Measurements from ENCODE around the gene CTNNBL1.
A peak's percentile ranks its signal among the peaks of the same experiment; 100 is the strongest.

The CTNNBL1 gene

DNA sequence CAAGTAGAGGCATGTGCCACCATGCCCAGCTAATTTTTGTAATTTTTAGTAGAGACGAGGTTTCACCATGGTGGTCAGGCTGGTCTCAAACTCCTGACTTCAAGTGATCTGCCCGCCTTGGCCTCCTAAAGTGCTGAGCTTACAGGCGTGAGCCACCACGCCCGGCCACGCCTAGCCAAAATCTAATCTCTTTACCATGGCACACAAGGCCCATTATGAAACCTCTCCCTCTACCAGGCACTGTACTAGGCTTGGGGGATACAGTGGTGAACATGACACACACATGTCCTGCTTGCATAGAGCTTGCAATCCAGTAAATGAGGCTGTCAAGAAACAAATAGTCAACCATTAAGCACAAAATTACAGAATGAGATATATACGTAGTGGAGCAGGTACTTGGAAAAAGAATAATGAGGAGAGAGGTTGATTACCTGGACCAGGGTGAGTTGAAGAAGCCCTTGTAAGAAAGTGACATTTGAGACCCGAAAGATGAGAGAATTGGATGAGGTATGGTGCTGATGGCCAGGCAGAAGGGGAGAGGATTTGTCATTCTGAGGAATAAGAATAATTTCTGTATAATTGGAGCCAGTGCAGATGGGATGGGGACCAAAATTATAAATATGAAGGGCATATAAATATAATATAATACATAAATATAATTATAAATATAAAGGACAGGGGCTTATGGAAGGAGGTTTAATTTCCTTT, 1.2 kb upstream of the CTNNBL1 start:
- no peak for ATAC-seq (ENCODE audit: low read depth)
- H3K9me3 ChIP-seq (ENCODE audit: severe bottlenecking), result no peaks in the 10 kb centered on the region

DNA sequence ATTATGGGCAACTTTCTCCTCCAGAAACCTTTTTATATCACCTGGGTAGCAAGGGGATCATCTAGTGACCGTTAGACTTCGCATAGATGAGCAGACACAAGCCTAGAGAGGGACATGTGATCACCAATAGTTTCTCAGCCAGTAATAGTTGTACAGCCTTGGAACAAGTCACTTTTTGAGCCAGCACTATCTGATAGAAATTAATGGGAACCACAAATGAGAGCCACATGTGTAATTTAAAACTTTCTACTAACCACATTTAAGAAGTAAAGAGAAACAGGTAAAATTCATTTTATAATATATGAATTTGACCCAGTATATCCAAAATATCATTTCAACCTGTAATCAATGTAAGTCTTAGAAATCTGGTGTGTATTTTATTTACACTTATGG, 592 bp upstream of the CTNNBL1 start:
- no peak for DNase-seq (ENCODE audit: low spot score)
- no peak overlapping the region for H3K27ac ChIP-seq (ENCODE audit: poor library complexity, severe bottlenecking)

More for the DNA sequence above, 1.2 kb upstream of the CTNNBL1 start:
- Histone ChIP-seq H3K36me3 (ENCODE audit: low read depth) (peaks cover 24% of the 10 kb centered on the region), H3K27me3 (ENCODE audit: insufficient read depth, poor library complexity, severe bottlenecking) (no peaks in the 10 kb centered on the region), H3K4me3 (ENCODE audit: severe bottlenecking) (no peak overlapping the region), H3K4me1 (ENCODE audit: insufficient read depth, poor library complexity, severe bottlenecking) (peaks cover 13% of the 10 kb centered on the region), H3K27ac (ENCODE audit: poor library complexity, severe bottlenecking) (no peak overlapping the region)
- TF ChIP-seq, protein P1, sequence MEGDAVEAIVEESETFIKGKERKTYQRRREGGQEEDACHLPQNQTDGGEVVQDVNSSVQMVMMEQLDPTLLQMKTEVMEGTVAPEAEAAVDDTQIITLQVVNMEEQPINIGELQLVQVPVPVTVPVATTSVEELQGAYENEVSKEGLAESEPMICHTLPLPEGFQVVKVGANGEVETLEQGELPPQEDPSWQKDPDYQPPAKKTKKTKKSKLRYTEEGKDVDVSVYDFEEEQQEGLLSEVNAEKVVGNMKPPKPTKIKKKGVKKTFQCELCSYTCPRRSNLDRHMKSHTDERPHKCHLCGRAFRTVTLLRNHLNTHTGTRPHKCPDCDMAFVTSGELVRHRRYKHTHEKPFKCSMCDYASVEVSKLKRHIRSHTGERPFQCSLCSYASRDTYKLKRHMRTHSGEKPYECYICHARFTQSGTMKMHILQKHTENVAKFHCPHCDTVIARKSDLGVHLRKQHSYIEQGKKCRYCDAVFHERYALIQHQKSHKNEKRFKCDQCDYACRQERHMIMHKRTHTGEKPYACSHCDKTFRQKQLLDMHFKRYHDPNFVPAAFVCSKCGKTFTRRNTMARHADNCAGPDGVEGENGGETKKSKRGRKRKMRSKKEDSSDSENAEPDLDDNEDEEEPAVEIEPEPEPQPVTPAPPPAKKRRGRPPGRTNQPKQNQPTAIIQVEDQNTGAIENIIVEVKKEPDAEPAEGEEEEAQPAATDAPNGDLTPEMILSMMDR (IDR thresholded peaks at IDR 0.05; ENCODE audit: poor library complexity, severe bottlenecking), result no peak
- peak; percentile 56 for DNase-seq (ENCODE audit: low spot score)

DNA sequence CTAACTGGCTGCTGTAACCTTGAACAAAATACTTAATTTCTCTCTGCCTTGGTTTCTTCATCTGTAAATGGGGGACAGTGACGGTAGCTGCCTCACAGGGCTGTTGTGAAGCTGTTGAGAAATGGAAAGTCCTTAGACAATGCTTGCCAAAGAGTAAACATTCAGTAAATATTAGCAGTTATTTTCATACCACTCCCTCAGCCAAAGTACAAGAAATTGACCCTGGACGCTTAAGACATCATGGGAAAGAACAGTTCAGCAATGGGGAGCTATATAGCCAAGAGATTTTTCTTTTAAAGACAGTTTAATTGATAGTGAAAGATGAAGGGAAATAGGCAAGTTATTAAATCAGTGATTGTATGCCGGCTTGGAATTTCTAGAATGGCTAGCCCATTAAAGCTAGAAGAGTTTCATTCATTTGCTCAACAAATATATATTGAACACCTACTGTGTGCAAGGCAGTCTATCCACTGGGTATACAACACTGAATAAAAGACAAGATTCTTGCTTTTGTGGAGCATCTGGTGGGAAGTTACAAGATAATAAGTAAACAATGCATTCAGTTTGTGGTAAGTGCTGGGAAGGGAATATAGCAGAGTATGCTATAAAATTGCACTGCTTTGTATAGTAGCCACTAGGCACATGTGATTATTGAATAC, 2.0 kb downstream of the CTNNBL1 start:
- DNase-seq (ENCODE audit: low spot score) (no peak), ATAC-seq (ENCODE audit: low read depth) (no peak)
- Histone ChIP-seq H3K4me3 (ENCODE audit: severe bottlenecking) (no peak overlapping the region), H3K27me3 (ENCODE audit: insufficient read depth, poor library complexity, severe bottlenecking) (no peaks in the 10 kb centered on the region), H3K36me3 (ENCODE audit: low read depth) (peaks cover 27% of the 10 kb centered on the region), H3K27ac (ENCODE audit: poor library complexity, severe bottlenecking) (no peak overlapping the region), H3K9me3 (ENCODE audit: severe bottlenecking) (no peaks in the 10 kb centered on the region), H3K4me1 (ENCODE audit: insufficient read depth, poor library complexity, severe bottlenecking) (peaks cover 9% of the 10 kb centered on the region)
- TF ChIP-seq, protein P1 (IDR thresholded peaks at IDR 0.05; ENCODE audit: poor library complexity, severe bottlenecking), result no peak

More for the DNA sequence above, 592 bp upstream of the CTNNBL1 start:
- ATAC-seq (ENCODE audit: low read depth), result no peak
- peaks cover 9% of the 10 kb centered on the region for H3K4me1 ChIP-seq (ENCODE audit: insufficient read depth, poor library complexity, severe bottlenecking)
- peak overlapping the region; percentile 80 for H3K4me3 ChIP-seq (ENCODE audit: severe bottlenecking)
- peaks cover 27% of the 10 kb centered on the region for H3K36me3 ChIP-seq (ENCODE audit: low read depth)
- H3K9me3 ChIP-seq (ENCODE audit: severe bottlenecking), result no peaks in the 10 kb centered on the region
- TF ChIP-seq, protein P1 (IDR thresholded peaks at IDR 0.05; ENCODE audit: poor library complexity, severe bottlenecking), result no peak
- H3K27me3 ChIP-seq (ENCODE audit: insufficient read depth, poor library complexity, severe bottlenecking), result no peaks in the 10 kb centered on the region

DNA sequence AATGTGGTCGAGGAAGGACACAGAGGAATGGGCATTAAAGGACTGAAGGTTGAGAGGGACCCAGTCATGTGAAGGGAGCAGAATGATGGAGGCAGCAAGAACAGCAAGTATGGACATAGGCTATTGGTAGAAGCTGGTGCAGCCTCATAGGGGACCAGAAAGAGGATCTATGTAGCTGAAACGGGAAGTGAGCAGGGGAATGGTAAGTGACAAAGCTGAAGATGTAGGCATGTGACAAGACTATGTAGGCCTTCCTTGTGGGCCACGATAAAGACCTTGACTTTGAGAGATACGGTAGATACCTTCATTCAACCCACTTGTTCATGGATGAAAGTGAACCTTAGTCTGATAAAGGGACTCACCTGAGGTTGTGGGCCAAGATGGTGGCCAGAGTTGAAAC, 3.5 kb downstream of the CTNNBL1 start:
- Histone ChIP-seq H3K4me1 (ENCODE audit: insufficient read depth, poor library complexity, severe bottlenecking) (peaks cover 18% of the 10 kb centered on the region), H3K27me3 (ENCODE audit: insufficient read depth, poor library complexity, severe bottlenecking) (no peaks in the 10 kb centered on the region), H3K4me3 (ENCODE audit: severe bottlenecking) (no peak overlapping the region), H3K27ac (ENCODE audit: poor library complexity, severe bottlenecking) (no peak overlapping the region), H3K9me3 (ENCODE audit: severe bottlenecking) (no peaks in the 10 kb centered on the region), H3K36me3 (ENCODE audit: low read depth) (peaks cover 32% of the 10 kb centered on the region)
- DNase-seq (ENCODE audit: low spot score) (no peak), ATAC-seq (ENCODE audit: low read depth) (no peak)
- TF ChIP-seq, protein P1 (IDR thresholded peaks at IDR 0.05; ENCODE audit: poor library complexity, severe bottlenecking), result no peak

DNA sequence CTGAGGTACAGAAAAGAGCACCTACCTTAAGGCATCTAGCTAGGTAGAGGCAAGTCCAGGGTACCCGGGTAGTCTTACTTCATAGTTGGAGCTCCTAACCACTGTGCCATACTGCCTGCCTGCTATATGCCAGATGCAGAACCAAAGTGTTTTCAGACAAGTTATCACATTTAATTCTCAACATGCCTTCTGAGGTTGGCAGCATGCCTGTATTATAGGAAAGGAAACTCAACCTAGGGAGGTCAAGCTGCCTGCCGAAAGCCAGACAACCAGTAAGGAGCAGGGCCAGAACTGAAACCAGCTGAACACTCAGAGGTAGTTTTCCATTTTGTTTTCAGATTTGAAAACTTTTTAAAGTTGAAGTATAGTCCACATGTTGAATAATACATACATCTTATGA, 5.4 kb downstream of the CTNNBL1 start:
- H3K27ac ChIP-seq (ENCODE audit: poor library complexity, severe bottlenecking), result no peak overlapping the region
- H3K4me3 ChIP-seq (ENCODE audit: severe bottlenecking), result no peak overlapping the region
- no peaks in the 10 kb centered on the region for H3K27me3 ChIP-seq (ENCODE audit: insufficient read depth, poor library complexity, severe bottlenecking)
- DNase-seq (ENCODE audit: low spot score), result no peak
- peaks cover 38% of the 10 kb centered on the region for H3K36me3 ChIP-seq (ENCODE audit: low read depth)
- TF ChIP-seq, protein P1 (IDR thresholded peaks at IDR 0.05; ENCODE audit: poor library complexity, severe bottlenecking), result no peak
- peaks cover 15% of the 10 kb centered on the region for H3K4me1 ChIP-seq (ENCODE audit: insufficient read depth, poor library complexity, severe bottlenecking)
- ATAC-seq (ENCODE audit: low read depth), result no peak
- H3K9me3 ChIP-seq (ENCODE audit: severe bottlenecking), result no peaks in the 10 kb centered on the region
